ENCODE measurements around the gene PDE4D. TPM values are rescaled to one million over a fixed set of nuclear protein-coding genes. Genes with fewer than 3 reads are reported as not detected.
A peak's percentile ranks its signal among the peaks of the same experiment; 100 is the strongest.

The PDE4D gene
- total and polyA plus RNA-seq, 2 donors (not counting 1 experiment from before 2014, with no cell fraction given): 14.9 to 171 TPM

DNA sequence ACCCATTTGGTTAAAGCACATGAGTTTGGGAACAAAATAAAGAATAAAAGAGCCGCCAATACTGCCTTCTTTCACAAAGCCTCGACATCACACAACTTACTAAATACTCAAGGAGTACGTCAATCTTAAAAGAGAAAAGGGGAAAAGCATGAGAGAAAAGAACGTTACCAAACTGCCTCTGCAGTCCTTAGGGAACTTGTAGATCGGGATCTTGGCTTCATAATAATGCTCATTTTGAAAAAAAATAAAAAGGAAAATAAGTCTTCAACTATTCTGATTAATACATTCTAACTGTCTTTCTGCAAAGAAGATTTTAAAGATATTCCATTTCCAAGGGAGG, 618.4 kb downstream of the PDE4D start:
- intact Hi-C loops (cut with micrococcal nuclease): no loop called here
- Histone ChIP-seq H3K27ac (ENCODE audit: low read length in 2 of 2) (no peak overlapping the region), H2AFZ (ENCODE audit: insufficient read depth, low read depth, low read length, poor library complexity, severe bottlenecking) (peak overlapping the region; percentile 29), H3K4me3 (ENCODE audit: control extremely low read depth in 1 of 5, extremely low read depth in 1 of 5, insufficient read depth in 1 of 5, low read depth in 2 of 5, low read length in 4 of 5) (peak overlapping the region in 1 of 5 experiments; percentile 30), H3K4me2 (replicated peaks; ENCODE audit: low read depth, low read length, poor library complexity, severe bottlenecking) (peak overlapping the region; percentile 69), H3K9me3 (ENCODE audit: control extremely low read depth in 1 of 3, control insufficient read depth in 2 of 3, insufficient read depth in 1 of 3, low read length in 2 of 3) (no peaks in the 10 kb centered on the region), H3K9ac (ENCODE audit: low read length) (peak overlapping the region; percentile 51), H3K27me3 (replicated peaks in 1 of 4; ENCODE audit: control extremely low read depth in 1 of 4, control insufficient read depth in 3 of 4, insufficient read depth in 4 of 4, low read length in 3 of 4) (peaks cover 0 to 7% (median 3%) of the 10 kb centered on the region in 4 experiments), H3K4me1 (ENCODE audit: control insufficient read depth in 2 of 2, insufficient read depth in 2 of 2, low read length in 2 of 2) (peaks cover 12 to 13% of the 10 kb centered on the region in 2 donors), H3K36me3 (replicated peaks in 1 of 2; ENCODE audit: control extremely low read depth in 1 of 2, control insufficient read depth in 1 of 2, extremely low read depth in 1 of 2, insufficient read depth in 2 of 2, low read length in 1 of 2) (no peaks in the 10 kb centered on the region), H4K20me1 (ENCODE audit: control insufficient read depth, insufficient read depth, low read length, poor library complexity, severe bottlenecking) (no peaks in the 10 kb centered on the region), H3K79me2 (ENCODE audit: control insufficient read depth, insufficient read depth, low read length) (no peaks in the 10 kb centered on the region)
- Mint-ChIP-seq H3K4me3 (peak overlapping the region; percentile 46), H3K27ac (no peak overlapping the region), H3K27me3 (peaks cover 4% of the 10 kb centered on the region), H3K4me1 (peaks cover 17% of the 10 kb centered on the region), H3K9me3 (ENCODE audit: insufficient read depth) (no peaks in the 10 kb centered on the region)
- ChIA-PET POLR2A (no interaction called here), CTCF (no interaction called here)
- WGBS (ENCODE audit: insufficient coverage): no CpG with 5 or more reads among the region's 5 CpGs
- no peak for ATAC-seq (ENCODE audit: low read depth)
- DNase-seq: no peak
- TF ChIP-seq EZH2 (IDR thresholded peaks at IDR 0.05; ENCODE audit: borderline replicate concordance, insufficient read depth, low read depth, low read length, poor library complexity, severe bottlenecking): no peak
- TF ChIP-seq, protein P1, sequence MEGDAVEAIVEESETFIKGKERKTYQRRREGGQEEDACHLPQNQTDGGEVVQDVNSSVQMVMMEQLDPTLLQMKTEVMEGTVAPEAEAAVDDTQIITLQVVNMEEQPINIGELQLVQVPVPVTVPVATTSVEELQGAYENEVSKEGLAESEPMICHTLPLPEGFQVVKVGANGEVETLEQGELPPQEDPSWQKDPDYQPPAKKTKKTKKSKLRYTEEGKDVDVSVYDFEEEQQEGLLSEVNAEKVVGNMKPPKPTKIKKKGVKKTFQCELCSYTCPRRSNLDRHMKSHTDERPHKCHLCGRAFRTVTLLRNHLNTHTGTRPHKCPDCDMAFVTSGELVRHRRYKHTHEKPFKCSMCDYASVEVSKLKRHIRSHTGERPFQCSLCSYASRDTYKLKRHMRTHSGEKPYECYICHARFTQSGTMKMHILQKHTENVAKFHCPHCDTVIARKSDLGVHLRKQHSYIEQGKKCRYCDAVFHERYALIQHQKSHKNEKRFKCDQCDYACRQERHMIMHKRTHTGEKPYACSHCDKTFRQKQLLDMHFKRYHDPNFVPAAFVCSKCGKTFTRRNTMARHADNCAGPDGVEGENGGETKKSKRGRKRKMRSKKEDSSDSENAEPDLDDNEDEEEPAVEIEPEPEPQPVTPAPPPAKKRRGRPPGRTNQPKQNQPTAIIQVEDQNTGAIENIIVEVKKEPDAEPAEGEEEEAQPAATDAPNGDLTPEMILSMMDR (IDR thresholded peaks at IDR 0.05): no peak

- peaks cover 0 to 7% (median 3%) of the 10 kb centered on the region in 4 experiments for H3K27me3 ChIP-seq (replicated peaks in 1 of 4; ENCODE audit: control extremely low read depth in 1 of 4, control insufficient read depth in 3 of 4, insufficient read depth in 4 of 4, low read length in 3 of 4)
- H2AFZ ChIP-seq (ENCODE audit: insufficient read depth, low read depth, low read length, poor library complexity, severe bottlenecking): no peak overlapping the region
- peaks cover 12 to 13% of the 10 kb centered on the region in 2 donors for H3K4me1 ChIP-seq (ENCODE audit: control insufficient read depth in 2 of 2, insufficient read depth in 2 of 2, low read length in 2 of 2)
- no peak overlapping the region for H3K4me3 ChIP-seq (ENCODE audit: control extremely low read depth in 1 of 5, extremely low read depth in 1 of 5, insufficient read depth in 1 of 5, low read depth in 2 of 5, low read length in 4 of 5)
- TF ChIP-seq, protein P1 (IDR thresholded peaks at IDR 0.05): no peak
- no peak for TF ChIP-seq EZH2 (IDR thresholded peaks at IDR 0.05; ENCODE audit: borderline replicate concordance, insufficient read depth, low read depth, low read length, poor library complexity, severe bottlenecking)
- no peak overlapping the region for H3K9ac ChIP-seq (ENCODE audit: low read length)
- no peaks in the 10 kb centered on the region for H3K79me2 ChIP-seq (ENCODE audit: control insufficient read depth, insufficient read depth, low read length)
- POLR2A ChIA-PET: no interaction called here
- no peak for DNase-seq
- no CpG with 5 or more reads among the region's 4 CpGs for WGBS (ENCODE audit: insufficient coverage)
- H3K36me3 ChIP-seq (replicated peaks in 1 of 2; ENCODE audit: control extremely low read depth in 1 of 2, control insufficient read depth in 1 of 2, extremely low read depth in 1 of 2, insufficient read depth in 2 of 2, low read length in 1 of 2): no peaks in the 10 kb centered on the region
- Mint-ChIP-seq H3K4me1 (peaks cover 17% of the 10 kb centered on the region), H3K9me3 (ENCODE audit: insufficient read depth) (no peaks in the 10 kb centered on the region), H3K27me3 (peaks cover 4% of the 10 kb centered on the region), H3K4me3 (no peak overlapping the region), H3K27ac (no peak overlapping the region)
- ATAC-seq (ENCODE audit: low read depth): no peak
- H3K27ac ChIP-seq (ENCODE audit: low read length in 2 of 2): no peak overlapping the region
- intact Hi-C loops (cut with micrococcal nuclease): no loop called here
- no peaks in the 10 kb centered on the region for H3K9me3 ChIP-seq (ENCODE audit: control extremely low read depth in 1 of 3, control insufficient read depth in 2 of 3, insufficient read depth in 1 of 3, low read length in 2 of 3)
- H3K4me2 ChIP-seq (replicated peaks; ENCODE audit: low read depth, low read length, poor library complexity, severe bottlenecking): no peak overlapping the region
- CTCF ChIA-PET: no interaction called here
- no peaks in the 10 kb centered on the region for H4K20me1 ChIP-seq (ENCODE audit: control insufficient read depth, insufficient read depth, low read length, poor library complexity, severe bottlenecking)
Observed at GRCh38 chr5:59274106-59274636, 619.4 kb downstream of the PDE4D start.
